Lower lobe of right lung (tissue), 2 donors: ENCODE data around the gene GPATCH8. TPM values are rescaled to one million over a fixed set of nuclear protein-coding genes. Genes with fewer than 3 reads are reported as not detected.

Source experiments
- ATAC-seq, 2 donors: fragments of 200-7000 bp; cut with Tn5 transposase; one replicate each; pipeline ENCODE4 v1.9.1; 2020 to 2022; ENCODE audit warnings: mild to moderate bottlenecking in 2 of 2, moderate library complexity in 2 of 2
- DNase-seq: peaks from one replicate; pipeline ENCODE4 v3.0.0-alpha.2; 2020
- H3K27ac ChIP-seq: fragments of 200-600 bp; one replicate; pipeline ENCODE4 v1.8.0; 2022
- H3K27me3 ChIP-seq: fragments of 200-600 bp; one replicate; pipeline ENCODE4 v1.8.0; 2022; ENCODE audit warnings: low read depth
- H3K36me3 ChIP-seq: fragments of 200-600 bp; one replicate; pipeline ENCODE4 v1.8.0; 2022; ENCODE audit warnings: mild to moderate bottlenecking
- H3K4me1 ChIP-seq: fragments of 200-600 bp; one replicate; pipeline ENCODE4 v1.8.0; 2022
- H3K4me3 ChIP-seq: fragments of 200-600 bp; one replicate; pipeline ENCODE4 v1.8.0; 2022; ENCODE audit warnings: mild to moderate bottlenecking
- H3K9me3 ChIP-seq: fragments of 200-600 bp; one replicate; pipeline ENCODE4 v1.8.0; 2022
- intact Hi-C: fragments of 100-400 bp; cut with DNase I; formaldehyde crosslinking; loops from one replicate; pipeline ENCODE4 v1.11.0; 2022
- total RNA-seq: library from RNA; stranded (reverse); fragmentation: NEBNext Ultra II Directional; extraction: Animal tissue kit (Norgen Biotek cat#: 25700); gene quantifications from one replicate; pipeline ENCODE4 v1.2.1, GENCODE V29; 2021
- TF ChIP-seq, protein P1 (sequence below): fragments of 200-600 bp; IDR thresholded peaks from one replicate; pipeline ENCODE4 v1.8.0; 2022; ENCODE audit warnings: antibody characterized with exemption, mild to moderate bottlenecking
- donor health status: DM: no; HTN: yes; CAD: no; lungs with severe emphysema.

Gene GPATCH8
- total RNA-seq, 1 donor from 2014 or later = 48.3 TPM

DNA sequence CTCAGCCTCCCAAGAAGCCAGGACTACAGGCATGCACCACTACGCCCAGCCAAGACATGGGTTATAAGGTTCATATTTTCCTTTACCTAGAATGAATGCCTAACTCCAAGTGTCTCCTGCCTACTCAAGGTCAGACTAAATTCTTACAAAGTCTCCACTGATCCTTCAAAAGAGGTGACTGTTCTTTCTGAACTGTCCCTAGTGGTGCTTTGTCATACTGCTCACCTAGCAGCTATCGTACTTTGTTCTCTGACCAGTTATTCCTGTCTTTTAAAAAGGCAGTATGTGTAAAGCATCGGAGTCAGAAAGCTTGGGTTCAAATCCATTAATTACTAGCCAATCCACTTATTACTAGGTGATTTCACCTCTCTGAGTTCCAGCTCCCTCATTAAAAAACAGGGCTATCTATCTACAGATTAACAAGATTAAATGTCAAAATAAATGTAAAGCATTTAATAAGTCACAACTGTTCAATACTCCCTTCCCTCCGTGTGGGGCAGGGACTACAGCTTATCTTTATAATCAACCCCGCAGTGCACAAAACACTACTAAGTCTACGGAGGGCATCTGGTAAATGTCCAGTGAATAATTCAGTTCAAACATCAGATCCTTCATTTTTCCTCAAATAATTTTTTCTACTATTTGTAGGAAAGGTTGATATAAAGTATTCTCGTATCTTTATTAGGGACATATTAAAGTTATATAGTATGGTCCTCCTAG is 93.7 kb downstream of the GPATCH8 start:
- DNase-seq (no peak), ATAC-seq (no peak)
- no peak overlapping the region for H3K4me3 ChIP-seq
- TF ChIP-seq, protein P1, sequence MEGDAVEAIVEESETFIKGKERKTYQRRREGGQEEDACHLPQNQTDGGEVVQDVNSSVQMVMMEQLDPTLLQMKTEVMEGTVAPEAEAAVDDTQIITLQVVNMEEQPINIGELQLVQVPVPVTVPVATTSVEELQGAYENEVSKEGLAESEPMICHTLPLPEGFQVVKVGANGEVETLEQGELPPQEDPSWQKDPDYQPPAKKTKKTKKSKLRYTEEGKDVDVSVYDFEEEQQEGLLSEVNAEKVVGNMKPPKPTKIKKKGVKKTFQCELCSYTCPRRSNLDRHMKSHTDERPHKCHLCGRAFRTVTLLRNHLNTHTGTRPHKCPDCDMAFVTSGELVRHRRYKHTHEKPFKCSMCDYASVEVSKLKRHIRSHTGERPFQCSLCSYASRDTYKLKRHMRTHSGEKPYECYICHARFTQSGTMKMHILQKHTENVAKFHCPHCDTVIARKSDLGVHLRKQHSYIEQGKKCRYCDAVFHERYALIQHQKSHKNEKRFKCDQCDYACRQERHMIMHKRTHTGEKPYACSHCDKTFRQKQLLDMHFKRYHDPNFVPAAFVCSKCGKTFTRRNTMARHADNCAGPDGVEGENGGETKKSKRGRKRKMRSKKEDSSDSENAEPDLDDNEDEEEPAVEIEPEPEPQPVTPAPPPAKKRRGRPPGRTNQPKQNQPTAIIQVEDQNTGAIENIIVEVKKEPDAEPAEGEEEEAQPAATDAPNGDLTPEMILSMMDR = no peak
- H3K27me3 ChIP-seq = no peaks in the 10 kb centered on the region
- no peaks in the 10 kb centered on the region for H3K4me1 ChIP-seq
- H3K27ac ChIP-seq = no peak overlapping the region
- intact Hi-C loops = no loop called here
- peaks cover 19% of the 10 kb centered on the region for H3K36me3 ChIP-seq
- H3K9me3 ChIP-seq = no peaks in the 10 kb centered on the region

DNA sequence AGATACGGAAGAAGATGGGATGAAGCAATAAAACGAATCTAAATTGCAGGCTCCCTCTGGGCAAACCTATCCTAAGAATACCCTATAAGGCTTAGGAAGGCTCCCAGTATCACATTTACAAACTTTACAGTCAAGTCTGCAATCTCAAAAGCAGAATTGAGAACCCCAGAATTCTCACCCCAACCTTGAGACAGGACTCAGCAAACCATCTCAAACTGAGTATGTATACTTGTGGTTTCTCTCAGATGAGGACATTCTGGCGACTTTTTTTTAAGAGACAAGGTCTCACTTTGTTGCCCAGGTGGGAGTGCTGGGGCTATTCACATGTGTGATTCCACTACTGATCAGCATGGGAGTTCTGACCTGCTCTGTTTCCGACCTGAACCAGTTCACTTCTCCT is 94.4 kb downstream of the GPATCH8 start:
- ATAC-seq (no peak), DNase-seq (no peak)
- TF ChIP-seq, protein P1 = no peak
- no peaks in the 10 kb centered on the region for H3K4me1 ChIP-seq
- no peak overlapping the region for H3K27ac ChIP-seq
- intact Hi-C loops = no loop called here
- no peaks in the 10 kb centered on the region for H3K27me3 ChIP-seq
- no peak overlapping the region for H3K4me3 ChIP-seq
- no peaks in the 10 kb centered on the region for H3K9me3 ChIP-seq
- peaks cover 26% of the 10 kb centered on the region for H3K36me3 ChIP-seq

DNA sequence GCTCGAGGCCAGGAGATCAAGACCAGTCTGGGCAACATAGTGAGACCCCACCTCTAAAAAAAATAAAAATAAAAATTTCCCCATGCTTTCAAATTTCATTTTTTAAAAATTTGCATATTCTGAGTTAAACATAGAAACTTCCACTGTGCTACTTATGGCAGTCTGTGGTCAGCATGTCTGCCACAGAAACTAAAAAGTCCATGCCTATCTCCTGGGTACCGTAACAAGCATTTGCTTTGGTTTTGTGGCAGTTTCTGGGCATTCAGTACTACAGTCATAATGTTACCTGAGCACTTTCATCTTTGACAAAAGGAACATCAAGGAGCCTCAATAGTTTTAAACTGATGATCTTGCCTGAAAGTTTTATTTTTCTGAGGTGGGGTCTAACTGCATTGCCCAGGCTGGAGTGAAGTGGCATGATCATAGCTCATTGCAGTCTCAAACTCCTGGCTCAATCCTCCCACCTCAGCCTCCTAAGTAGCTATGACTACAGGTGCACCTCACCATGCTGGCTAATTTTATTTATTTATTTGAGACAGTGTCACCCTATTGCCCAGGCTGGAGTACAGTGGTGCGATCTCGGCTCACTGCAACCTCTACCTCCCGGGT is 100.5 kb downstream of the GPATCH8 start:
- H3K9me3 ChIP-seq = no peaks in the 10 kb centered on the region
- intact Hi-C loops = no loop called here
- no peak overlapping the region for H3K4me3 ChIP-seq
- TF ChIP-seq, protein P1 = no peak
- H3K36me3 ChIP-seq = peaks cover 81% of the 10 kb centered on the region
- DNase-seq = no peak
- ATAC-seq = no peak
- no peaks in the 10 kb centered on the region for H3K27me3 ChIP-seq
- no peaks in the 10 kb centered on the region for H3K4me1 ChIP-seq
- H3K27ac ChIP-seq = no peak overlapping the region

DNA sequence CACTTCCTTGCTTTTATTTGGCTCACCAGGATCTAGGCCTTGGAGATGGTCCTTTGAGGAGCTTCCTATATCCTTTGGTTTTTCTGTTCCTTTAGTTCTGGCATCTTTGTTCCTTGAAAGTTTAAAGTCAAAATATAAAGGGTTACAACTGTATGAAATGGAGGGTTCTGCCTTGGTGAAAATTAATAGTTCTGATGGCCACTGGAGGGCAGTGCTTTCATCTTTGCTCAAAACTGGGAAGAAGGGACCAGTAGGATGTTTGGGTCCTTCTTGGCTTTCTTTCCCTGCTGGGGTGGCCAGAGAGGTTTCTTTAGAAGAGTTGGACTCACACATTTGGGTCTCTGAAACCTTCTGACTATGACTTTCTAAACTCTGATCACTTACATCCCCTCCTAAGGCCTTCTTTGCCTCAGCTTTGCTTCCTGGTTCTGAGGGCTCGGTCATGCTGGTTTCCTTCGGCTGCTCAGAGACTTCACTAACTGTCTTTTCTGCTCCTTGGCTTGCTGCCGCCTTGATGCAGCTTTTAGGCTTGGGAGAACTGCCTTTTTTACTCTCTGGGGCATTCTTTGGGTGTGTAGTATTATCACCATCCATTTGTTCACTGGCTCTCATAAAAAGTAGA is 102.9 kb downstream of the GPATCH8 start:
- intact Hi-C loops = no loop called here
- peaks cover 88% of the 10 kb centered on the region for H3K36me3 ChIP-seq
- H3K4me3 ChIP-seq = no peak overlapping the region
- DNase-seq (no peak), ATAC-seq (no peak)
- no peaks in the 10 kb centered on the region for H3K9me3 ChIP-seq
- no peaks in the 10 kb centered on the region for H3K27me3 ChIP-seq
- TF ChIP-seq, protein P1 = no peak
- no peak overlapping the region for H3K27ac ChIP-seq
- no peaks in the 10 kb centered on the region for H3K4me1 ChIP-seq

DNA sequence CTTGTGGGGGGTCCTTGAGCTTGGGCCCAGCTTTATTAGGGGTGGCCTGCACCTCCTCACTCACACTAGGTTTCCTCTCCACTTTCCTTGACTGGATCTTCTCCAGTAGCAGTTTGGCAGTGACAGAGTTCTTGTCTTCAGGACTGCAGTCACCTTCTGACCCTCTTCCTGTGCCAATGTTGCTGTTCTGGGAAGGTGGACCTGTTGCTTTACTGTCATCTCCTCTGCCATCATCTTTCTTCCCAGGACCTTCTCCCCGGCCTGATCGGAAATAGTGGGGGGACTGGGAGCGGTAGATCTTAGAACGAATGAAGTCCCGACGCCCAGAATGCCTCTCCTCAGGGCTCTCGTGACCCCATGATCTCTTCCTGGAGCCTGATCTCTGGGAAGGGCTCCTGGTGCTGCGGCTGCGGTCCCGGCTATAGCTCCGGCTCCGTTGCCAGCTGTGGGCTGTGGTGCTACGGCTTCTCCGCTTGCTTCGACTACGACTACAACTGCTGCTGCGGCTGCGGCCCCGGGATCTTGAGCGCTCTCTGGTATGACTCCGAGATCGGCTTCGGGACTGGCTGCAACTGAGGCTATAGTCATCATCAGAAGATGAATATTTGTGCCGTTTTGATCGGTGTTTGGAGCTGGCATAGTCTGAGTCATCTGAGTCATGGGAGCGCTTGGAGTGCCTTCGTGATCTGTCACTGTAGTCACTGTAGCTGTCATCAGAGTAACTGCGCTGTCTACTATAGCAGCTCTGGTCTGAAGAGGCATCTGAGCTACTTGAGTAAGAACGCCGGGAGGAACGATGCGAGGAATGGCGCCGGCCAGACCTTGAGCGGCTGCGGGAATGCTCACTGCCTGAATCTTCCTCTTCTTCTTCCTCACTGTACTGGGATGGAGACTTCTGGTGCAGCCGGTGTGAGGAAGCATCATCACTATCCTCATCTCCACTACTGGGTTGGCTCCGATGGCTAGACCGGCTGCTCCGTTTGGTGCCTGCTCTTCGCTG is 104.2 kb downstream of the GPATCH8 start:
- no peaks in the 10 kb centered on the region for H3K27me3 ChIP-seq
- ATAC-seq (no peak), DNase-seq (no peak)
- no peak overlapping the region for H3K4me3 ChIP-seq
- peaks cover 75% of the 10 kb centered on the region for H3K36me3 ChIP-seq
- TF ChIP-seq, protein P1 = no peak
- H3K9me3 ChIP-seq = no peaks in the 10 kb centered on the region
- no peak overlapping the region for H3K27ac ChIP-seq
- no peaks in the 10 kb centered on the region for H3K4me1 ChIP-seq
- intact Hi-C loops = no loop called here
